HG02943 (cell line): Measurements from ENCODE around the gene FGF9.

ENCODE experiments used
- ATAC-seq: cut with Tn5 transposase; IDR thresholded peaks from one replicate; pipeline ENCODE4 v1.9.1; 2021; ENCODE audit warnings: mild to moderate bottlenecking, low read depth, moderate library complexity; ENCODE audit not compliant: unreplicated experiment

The FGF9 gene

DNA sequence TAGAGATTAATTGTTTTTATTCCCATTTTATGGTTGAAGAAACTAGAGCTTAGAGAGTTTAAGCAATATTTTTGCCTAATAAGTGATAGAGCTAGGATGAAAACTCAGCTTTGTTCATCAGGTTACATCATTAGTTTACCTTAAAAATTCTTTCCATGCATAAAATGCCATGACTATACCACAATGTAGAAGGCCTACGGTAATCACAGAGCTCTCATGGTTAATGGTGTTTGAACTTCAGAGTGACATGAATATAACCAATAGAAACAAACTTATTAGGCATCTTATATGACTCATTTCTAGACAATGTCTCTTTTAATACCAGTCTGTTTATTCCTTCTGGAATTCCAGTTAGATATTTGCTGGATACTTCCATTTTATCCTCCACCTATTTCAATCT lies 78.5 kb downstream of the FGF9 start:
- ATAC-seq, result no peak

DNA sequence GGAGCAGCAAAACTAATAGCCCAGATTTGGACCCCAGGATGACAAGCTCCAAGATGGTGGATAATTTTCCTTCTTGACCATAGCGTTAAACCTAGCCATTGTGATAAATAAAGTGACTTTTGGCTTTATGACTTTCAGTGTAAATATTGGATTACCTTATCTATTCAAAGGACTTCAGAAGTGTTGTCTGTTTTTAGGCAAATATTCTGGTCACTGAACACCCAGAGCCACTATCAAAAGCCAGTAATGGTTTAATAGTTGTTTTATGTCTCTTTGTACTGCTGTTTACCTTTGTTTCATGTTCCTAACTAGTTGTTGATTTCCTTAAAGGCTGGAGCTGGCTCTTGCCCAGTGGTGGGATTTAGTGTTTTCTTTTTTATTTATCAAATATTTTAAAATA lies 81.6 kb downstream of the FGF9 start:
- no peak for ATAC-seq

DNA sequence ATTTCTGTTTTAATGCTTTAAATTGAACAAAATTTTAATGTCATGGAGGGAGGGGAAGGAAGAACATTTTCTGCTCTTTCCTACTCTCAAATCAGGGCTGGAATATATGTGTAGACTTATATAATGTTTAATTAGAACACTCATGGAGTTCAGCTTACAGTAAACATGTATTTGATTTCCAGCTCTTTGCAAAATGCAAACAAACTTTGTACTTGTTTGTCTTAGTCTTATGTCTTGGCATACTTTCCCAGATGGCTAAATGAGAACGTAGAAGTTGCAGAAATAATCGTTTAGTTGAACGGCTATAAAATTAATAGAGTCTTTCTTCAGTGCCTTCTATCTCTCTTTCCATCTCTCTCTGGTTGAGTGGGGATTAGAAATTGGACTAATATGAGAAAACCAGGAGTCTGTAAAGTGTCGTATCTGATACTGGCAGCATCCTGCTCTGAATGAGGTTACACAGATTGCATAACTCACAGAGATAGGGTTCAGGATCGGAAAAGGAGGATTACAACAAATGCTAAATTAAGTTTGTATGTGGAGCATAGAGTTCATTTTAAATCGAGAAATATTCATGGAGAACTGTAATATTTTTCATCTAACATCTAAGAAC lies 82.3 kb downstream of the FGF9 start:
- no peak for ATAC-seq
